ENCODE results near the gene FNDC3A.
A peak's percentile ranks its signal among the peaks of the same experiment; 100 is the strongest.

The FNDC3A gene

GRCh38 chr13:49220856-49221589, 245.3 kb downstream of the FNDC3A start:
- DNase-seq = no peak

GRCh38 chr13:49221590-49221965, 245.9 kb downstream of the FNDC3A start:
- no peak for DNase-seq

DNA sequence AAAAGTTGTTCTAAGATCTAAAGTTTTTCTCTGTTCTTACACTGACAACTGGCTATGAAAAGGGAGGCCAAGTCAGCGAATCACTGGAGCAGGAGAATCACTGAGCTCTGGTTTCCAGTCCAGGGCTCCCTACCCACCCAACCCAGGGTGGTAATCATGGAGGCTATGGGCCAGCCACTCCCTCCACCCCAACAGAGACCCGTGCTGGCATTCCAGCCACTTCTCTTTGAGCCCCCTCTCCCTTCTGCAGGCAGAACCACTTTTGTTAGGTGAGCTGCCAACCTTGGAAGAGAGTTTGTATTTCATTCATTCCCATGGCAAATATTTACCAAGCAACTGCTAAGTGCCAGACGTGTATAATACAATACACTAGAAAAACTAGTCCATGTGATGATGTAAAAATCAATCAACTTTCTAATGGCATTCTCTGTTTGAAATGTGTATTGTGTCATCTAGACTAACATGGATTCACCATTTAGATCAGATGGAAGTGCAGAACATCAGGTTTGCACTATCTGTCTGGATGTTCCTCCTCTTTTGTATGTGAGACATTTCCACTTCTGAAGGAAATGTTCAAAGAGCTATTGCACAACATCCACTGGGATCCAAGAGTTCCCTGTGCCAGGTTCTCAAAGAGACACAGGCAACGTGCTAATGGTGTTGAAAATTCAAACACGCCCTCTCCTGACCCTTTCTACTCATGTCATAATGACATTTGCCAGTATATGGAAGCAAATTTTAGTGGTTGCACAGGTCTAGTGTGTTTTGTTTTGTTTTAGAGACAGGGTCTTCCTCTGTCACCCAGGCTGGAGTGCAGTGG, 249.7 kb downstream of the FNDC3A start:
- DNase-seq = no peak

GRCh38 chr13:49226613-49227012, 250.9 kb downstream of the FNDC3A start:
- DNase-seq = no peak

- DNase-seq = no peak
These were observed 259.0 kb downstream of the FNDC3A start for GRCh38 chr13:49234741-49235140.

DNA sequence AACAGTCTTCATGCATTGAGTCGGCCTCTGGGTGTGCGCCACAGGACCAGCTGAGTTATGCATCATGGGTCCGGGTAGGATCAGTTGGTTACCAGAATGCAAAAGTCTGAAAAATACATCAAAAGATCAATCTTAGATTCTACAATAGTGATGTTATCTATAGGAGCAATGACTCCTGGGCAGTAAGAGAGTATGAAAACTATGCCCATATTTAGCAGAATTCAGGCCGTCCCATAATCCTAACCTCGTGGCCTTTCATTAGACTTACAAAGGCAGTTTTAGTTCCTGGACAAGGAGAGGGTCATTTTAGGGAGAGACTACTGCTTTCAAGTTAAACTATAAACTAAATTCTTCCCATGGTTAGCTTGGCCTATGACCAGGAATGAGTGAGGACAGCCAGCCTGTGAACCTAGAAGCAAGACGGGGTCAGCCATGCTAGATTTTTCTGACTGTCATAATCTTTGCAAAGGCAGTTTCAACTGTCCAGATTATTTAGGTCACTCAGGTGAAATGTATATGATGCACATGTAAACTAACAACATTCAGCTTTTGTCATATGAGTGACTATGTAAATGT, 260.2 kb downstream of the FNDC3A start:
- DNase-seq = no peak

DNA sequence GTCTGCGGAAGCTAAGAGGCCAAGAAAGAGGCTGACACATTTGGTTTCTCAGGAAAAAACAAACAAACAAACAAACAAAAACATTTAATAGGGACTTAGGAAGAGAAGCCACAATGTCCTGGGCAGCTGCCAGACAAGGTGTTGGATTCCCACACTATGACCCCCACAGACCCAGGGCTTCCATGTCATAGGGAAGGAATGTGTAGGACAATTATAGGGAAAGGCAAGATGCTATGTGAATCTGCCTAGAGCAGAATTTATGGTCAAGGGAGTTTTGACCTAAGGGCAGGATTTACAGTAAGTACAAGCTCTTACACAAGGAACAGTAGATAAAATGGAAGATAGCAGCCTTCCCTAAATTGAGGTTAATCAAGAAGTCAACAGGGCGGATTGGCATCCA, 262.9 kb downstream of the FNDC3A start:
- no peak for DNase-seq

DNA sequence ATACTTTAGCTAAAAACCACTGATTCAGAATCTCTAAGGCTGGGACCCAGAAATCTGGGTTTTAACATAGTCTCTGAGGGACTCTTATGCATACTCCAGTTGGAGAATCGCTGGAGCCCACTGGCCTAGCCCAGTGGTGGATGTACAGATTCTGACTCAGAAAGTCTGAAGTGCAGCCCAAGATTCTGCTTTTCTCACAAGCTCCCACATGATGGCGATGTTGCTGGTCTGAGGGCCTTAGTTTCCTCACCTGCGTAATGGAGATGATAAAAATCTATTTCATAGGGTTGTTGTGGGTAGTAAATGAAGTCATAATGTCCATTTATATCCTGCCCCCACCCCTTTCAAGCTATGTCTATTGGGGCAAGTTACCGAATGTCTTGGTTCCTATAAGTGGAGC, 264.3 kb downstream of the FNDC3A start:
- no peak for DNase-seq

GRCh38 chr13:49241296-49241695, 265.6 kb downstream of the FNDC3A start:
- no peak for DNase-seq

- DNase-seq = no peak
These were observed 269.4 kb downstream of the FNDC3A start for GRCh38 chr13:49245101-49245500.

GRCh38 chr13:49246850-49247642, 271.3 kb downstream of the FNDC3A start:
- DNase-seq = no peak

GRCh38 chr13:49247643-49248621, 272.2 kb downstream of the FNDC3A start, which contains the start of gene CDADC1:
Gene CDADC1 (plus strand): TSS chr13:49247925. CDS start chr13:49248038, 113 bp downstream.
- DNase-seq = peak; percentile 75

DNA sequence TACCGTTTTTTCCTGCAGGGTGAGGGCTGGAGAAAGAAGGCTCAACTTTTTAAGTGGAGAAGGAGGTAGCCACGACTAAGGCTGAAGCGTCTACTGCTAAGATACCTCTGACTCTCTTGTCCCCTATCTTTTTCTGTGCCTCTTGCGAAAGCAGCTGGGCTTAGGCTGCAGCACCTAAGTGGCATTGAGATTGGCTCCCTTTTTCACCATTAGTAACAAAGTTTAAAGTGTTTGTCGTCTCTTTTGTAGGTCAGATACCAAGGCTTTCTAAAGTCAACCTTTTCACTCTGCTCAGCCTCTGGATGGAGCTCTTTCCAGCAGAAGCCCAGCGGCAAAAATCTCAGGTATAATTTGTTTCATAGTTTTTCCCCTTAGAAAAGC, 272.9 kb downstream of the FNDC3A start:
- DNase-seq = no peak

DNA sequence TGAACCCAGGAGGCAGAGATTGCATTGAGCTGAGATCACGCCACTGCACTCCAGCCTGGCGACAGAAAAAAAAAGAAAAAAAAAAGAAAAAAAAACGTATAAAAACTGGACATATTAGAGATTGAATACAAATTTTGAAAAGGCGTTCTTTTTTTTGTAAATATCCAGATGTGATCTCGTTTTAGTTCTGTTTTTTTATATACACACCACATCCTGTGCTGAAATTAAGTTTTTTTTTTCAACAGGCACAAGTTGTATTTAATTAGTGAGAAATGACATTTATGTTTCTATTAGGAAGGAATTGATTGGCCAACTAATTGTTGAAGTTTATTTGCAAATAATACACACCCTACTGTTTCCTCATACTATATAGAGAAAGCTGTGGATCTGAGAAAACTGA, 275.6 kb downstream of the FNDC3A start:
- DNase-seq = no peak

GRCh38 chr13:49253310-49253709, 277.6 kb downstream of the FNDC3A start:
- no peak for DNase-seq

DNA sequence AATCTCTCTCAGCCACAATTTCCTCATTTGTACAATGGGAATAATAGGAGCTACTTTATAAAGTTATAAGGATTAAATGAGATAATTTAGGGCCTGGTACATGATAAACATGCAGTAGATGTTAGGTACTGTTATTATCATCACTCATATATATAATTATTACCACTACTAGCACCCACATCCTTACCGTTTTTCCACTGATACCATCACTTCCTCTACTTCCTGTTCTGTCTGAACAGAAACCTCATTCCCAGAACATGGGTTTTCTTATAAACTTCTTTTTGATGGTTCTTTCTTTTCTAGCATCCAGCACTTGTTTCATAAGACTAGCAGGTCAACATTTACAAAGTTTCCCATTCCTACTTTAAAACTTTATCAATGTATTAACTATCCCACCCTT, 278.3 kb downstream of the FNDC3A start:
- no peak for DNase-seq

- no peak for DNase-seq
These were observed 281.1 kb downstream of the FNDC3A start for GRCh38 chr13:49256841-49257240.

GRCh38 chr13:49258089-49258796, 282.5 kb downstream of the FNDC3A start:
- DNase-seq = no peak
